Activated B cell treated with CpG ODN at 0.5 μM for 24 hours (primary cell): ENCODE data around the gene LRWD1. TPM values are rescaled to one million over a fixed set of nuclear protein-coding genes. Genes with fewer than 3 reads are reported as not detected.

Experiments
- ATAC-seq: fragments of 200-7000 bp; cut with Tn5 transposase; one replicate; pipeline ENCODE4 v1.10.0; 2021; ENCODE audit warnings: low read depth, mild to moderate bottlenecking, moderate library complexity
- CTCF ChIA-PET: fragments of 350-600 bp; sonication (Branson Sonifier 250); formaldehyde crosslinking; loops from one replicate; lab custom pipeline; 2021; ENCODE audit warnings: antibody characterized with exemption; lab: Charles Lee
- POLR2A ChIA-PET: fragments of 350-600 bp; sonication (Branson Sonifier 250); formaldehyde crosslinking; loops from one replicate; lab custom pipeline; 2021; ENCODE audit warnings: antibody characterized with exemption; lab: Charles Lee
- DNase-seq: peaks from one replicate; pipeline ENCODE4 v3.0.0; 2022
- H3K27ac Mint-ChIP-seq: one replicate; pipeline ENCODE4 v1.8.0; 2020; ENCODE audit warnings: mixed read lengths
- H3K27me3 Mint-ChIP-seq: one replicate; pipeline ENCODE4 v1.8.0; 2021; ENCODE audit warnings: mixed read lengths
- H3K36me3 Mint-ChIP-seq: one replicate; pipeline ENCODE4 v1.8.0; 2021; ENCODE audit warnings: low read depth, mixed read lengths
- H3K4me1 Mint-ChIP-seq: one replicate; pipeline ENCODE4 v1.8.0; 2021; ENCODE audit warnings: mixed read lengths
- H3K4me3 Mint-ChIP-seq: one replicate; pipeline ENCODE4 v1.8.0; 2020; ENCODE audit warnings: mild to moderate bottlenecking, mixed read lengths
- H3K9me3 Mint-ChIP-seq: one replicate; pipeline ENCODE4 v1.8.0; 2020; ENCODE audit warnings: mixed read lengths
- intact Hi-C: fragments of 100-400 bp; cut with micrococcal nuclease; formaldehyde crosslinking; loops from one replicate; pipeline ENCODE4 v1.15.1; 2024
- total RNA-seq: library from RNA; stranded (reverse); gene quantifications from 2 replicates; pipeline ENCODE4 v1.2.3, GENCODE V29; 2022
- TF ChIP-seq, protein P1 (sequence below): fragments of 200-600 bp; IDR thresholded peaks from one replicate; pipeline ENCODE4 v1.8.0; 2022; ENCODE audit warnings: antibody characterized with exemption, mild to moderate bottlenecking

Gene LRWD1
- total RNA-seq, 1 donor from 2014 or later = 28.8 TPM

DNA sequence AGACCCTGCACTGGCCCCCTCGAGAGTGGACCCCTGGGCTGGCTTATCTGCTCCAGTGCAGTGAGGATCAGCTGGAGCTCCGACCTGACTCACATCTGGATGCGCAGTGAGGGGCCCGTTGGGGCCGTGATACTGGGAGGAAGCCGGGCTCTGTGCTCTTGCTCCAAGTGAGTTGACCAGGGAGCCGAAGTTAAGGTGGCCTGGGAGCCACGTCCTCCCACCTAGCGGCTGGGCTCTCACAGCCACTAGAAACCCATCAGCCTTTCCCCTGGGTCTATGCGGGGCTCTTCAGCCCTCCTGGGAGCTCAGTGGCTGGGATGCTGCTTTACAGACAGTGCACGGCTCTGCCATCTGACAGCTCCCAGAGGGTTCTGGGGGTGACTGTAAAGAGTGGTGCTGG, 9.2 kb upstream of the LRWD1 start:
- CTCF ChIA-PET = no interaction called here
- DNase-seq (no peak), ATAC-seq (no peak)
- H3K9me3 Mint-ChIP-seq = no peaks in the 10 kb centered on the region
- peaks cover 24% of the 10 kb centered on the region for H3K36me3 Mint-ChIP-seq
- no peak overlapping the region for H3K27ac Mint-ChIP-seq
- TF ChIP-seq, protein P1, sequence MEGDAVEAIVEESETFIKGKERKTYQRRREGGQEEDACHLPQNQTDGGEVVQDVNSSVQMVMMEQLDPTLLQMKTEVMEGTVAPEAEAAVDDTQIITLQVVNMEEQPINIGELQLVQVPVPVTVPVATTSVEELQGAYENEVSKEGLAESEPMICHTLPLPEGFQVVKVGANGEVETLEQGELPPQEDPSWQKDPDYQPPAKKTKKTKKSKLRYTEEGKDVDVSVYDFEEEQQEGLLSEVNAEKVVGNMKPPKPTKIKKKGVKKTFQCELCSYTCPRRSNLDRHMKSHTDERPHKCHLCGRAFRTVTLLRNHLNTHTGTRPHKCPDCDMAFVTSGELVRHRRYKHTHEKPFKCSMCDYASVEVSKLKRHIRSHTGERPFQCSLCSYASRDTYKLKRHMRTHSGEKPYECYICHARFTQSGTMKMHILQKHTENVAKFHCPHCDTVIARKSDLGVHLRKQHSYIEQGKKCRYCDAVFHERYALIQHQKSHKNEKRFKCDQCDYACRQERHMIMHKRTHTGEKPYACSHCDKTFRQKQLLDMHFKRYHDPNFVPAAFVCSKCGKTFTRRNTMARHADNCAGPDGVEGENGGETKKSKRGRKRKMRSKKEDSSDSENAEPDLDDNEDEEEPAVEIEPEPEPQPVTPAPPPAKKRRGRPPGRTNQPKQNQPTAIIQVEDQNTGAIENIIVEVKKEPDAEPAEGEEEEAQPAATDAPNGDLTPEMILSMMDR = no peak
- no peaks in the 10 kb centered on the region for H3K27me3 Mint-ChIP-seq
- peaks cover under 1% of the 10 kb centered on the region for H3K4me1 Mint-ChIP-seq
- H3K4me3 Mint-ChIP-seq = no peak overlapping the region
- POLR2A ChIA-PET = interaction anchor here (1.1 kb wide), 1 partner anchor 51 kb away, joined by 4 read pairs; no protein-coding TSS in a partner anchor
- intact Hi-C loops = no loop called here

- H3K36me3 Mint-ChIP-seq = peaks cover 27% of the 10 kb centered on the region
- DNase-seq (no peak), ATAC-seq (no peak)
- no peaks in the 10 kb centered on the region for H3K27me3 Mint-ChIP-seq
- TF ChIP-seq, protein P1 = no peak
- no peak overlapping the region for H3K4me3 Mint-ChIP-seq
- POLR2A ChIA-PET = interaction anchor here (0.9 to 1.4 kb wide), 4 partner anchors 11 to 93 kb away, joined by 3 to 8 read pairs (median 4); no protein-coding TSS in a partner anchor
- intact Hi-C loops = no loop called here
- CTCF ChIA-PET = no interaction called here
- peaks cover 3% of the 10 kb centered on the region for H3K4me1 Mint-ChIP-seq
- H3K9me3 Mint-ChIP-seq = no peaks in the 10 kb centered on the region
- no peak overlapping the region for H3K27ac Mint-ChIP-seq
Measured at GRCh38 chr7:102456327-102456726, 8.5 kb upstream of the LRWD1 start.

- ATAC-seq = no peak
- H3K4me3 Mint-ChIP-seq = no peak overlapping the region
- H3K36me3 Mint-ChIP-seq = peaks cover 27% of the 10 kb centered on the region
Measured at GRCh38 chr7:102457352-102457924, 7.3 kb upstream of the LRWD1 start.

DNA sequence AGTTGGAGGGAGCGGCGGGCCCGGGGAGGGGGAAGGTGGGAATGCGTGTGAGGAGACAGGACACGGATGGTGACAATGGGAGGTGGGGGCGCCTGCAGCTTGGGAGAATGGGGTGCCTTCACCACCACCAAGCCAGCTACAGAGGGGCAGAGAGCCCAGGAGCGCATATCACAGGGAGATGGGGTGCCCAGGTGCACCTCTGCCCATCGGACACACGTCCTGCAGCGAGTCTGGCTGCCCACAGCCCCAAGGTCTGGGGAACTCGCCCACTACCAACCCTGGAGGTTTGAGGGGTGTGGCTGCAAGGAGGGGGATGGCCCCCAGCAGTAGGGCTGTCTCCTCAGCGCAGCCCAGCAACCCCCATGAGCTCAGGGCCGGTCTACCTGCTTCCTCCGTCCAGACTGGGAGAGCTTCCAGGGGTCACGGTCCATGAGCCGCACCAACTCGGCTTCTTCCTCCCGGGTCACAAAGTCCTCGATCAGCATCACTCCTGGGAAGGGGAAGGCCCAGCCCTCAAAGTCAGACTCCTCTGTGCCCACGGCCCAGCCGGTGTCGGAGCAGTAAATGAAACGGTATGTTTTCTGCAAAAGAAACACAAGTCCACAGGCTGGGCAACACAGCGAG, 5.5 kb upstream of the LRWD1 start:
- POLR2A ChIA-PET = interaction anchor here (0.6 to 1.2 kb wide), 2 partner anchors 12 to 1581 kb away, joined by 3 to 4 read pairs; no protein-coding TSS in a partner anchor

More at GRCh38 chr7:102457352-102457924, 7.3 kb upstream of the LRWD1 start:
- intact Hi-C loops = no loop called here
- no peak for DNase-seq
- ChIA-PET POLR2A (interaction anchor here (1.0 to 1.4 kb wide), 2 partner anchors 12 to 45 kb away, joined by 3 to 8 read pairs; no protein-coding TSS in a partner anchor), CTCF (interaction anchor here (1.3 kb wide), 1 partner anchor 42 kb away, joined by 3 read pairs; no protein-coding TSS in a partner anchor)
- no peak overlapping the region for H3K27ac Mint-ChIP-seq
- H3K27me3 Mint-ChIP-seq = no peaks in the 10 kb centered on the region
- peaks cover 4% of the 10 kb centered on the region for H3K4me1 Mint-ChIP-seq
- H3K9me3 Mint-ChIP-seq = no peaks in the 10 kb centered on the region
- TF ChIP-seq, protein P1 = no peak

More for the DNA sequence above, 5.5 kb upstream of the LRWD1 start:
- Mint-ChIP-seq H3K36me3 (peaks cover 27% of the 10 kb centered on the region), H3K27me3 (no peaks in the 10 kb centered on the region), H3K27ac (no peak overlapping the region), H3K4me1 (peaks cover 17% of the 10 kb centered on the region), H3K9me3 (no peaks in the 10 kb centered on the region), H3K4me3 (no peak overlapping the region)
- ATAC-seq (no peak), DNase-seq (no peak)
- TF ChIP-seq, protein P1 = no peak
- intact Hi-C loops = no loop called here
- CTCF ChIA-PET = interaction anchor here (1.5 kb wide), 1 partner anchor 47 kb away, joined by 3 read pairs; no protein-coding TSS in a partner anchor
